ENCODE data around the gene STK40.

DNA sequence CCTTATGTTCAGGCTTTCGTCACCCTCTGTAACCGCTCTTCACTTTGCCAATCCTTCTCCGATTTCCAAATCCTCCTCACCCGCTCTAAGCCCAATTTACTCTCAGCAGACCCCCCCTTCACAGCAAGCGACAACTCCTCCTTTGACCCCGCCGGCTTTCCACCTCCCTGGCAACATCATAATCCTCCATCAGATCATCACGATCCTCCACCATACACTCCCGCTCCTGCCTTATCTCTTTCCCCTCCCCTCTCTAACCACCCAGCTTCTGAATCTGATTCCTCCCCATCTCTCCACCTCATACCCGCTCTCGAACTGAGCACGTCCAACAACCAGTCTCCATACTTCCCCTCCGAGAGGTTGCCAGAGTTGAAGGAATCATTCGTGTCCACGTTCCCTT lies 54.8 kb downstream of the STK40 start:
- TF ChIP-seq POLR2A (IDR thresholded peaks at IDR 0.05; ENCODE audit: low read depth, low read length) (no peak), POLR2AphosphoS5 (IDR thresholded peaks at IDR 0.05; ENCODE audit: low read depth, low read length) (no peak), TAF1 (IDR thresholded peaks at IDR 0.05; ENCODE audit: low read depth, low read length) (no peak), POU2F2 (IDR thresholded peaks at IDR 0.05; ENCODE audit: low read depth, low read length) (no peak)

Data from GM12891 (cell line).